ENCODE measurements around the gene CCDC71.

GRCh38 chr3:49198161-49198560, 32.0 kb upstream of the CCDC71 start:
- TF ChIP-seq EZH2phosphoT487 (conservative IDR thresholded peaks at IDR 0.05; ENCODE audit: low read length) (no peak), CTCF (IDR thresholded peaks at IDR 0.05; ENCODE audit: insufficient read depth, low read length, poor library complexity, severe bottlenecking) (no peak)
